PC-3 (cell line): ENCODE results near the gene TMEM129. TPM values are rescaled to one million over a fixed set of nuclear protein-coding genes. Genes with fewer than 3 reads are reported as not detected.

Source experiments
- ATAC-seq: fragments of 200-7000 bp; cut with Tn5 transposase; 2 replicates; pipeline ENCODE4 v1.9.1; 2020; ENCODE audit warnings: mild to moderate bottlenecking, moderate library complexity
- BruUV-seq: library from RNA; stranded (reverse); fragments of 400-500 nt; replicated peaks from 2 replicates; lab custom pipeline; 2021; lab: Mats Ljungman, UMichigan
- CTCF ChIA-PET: fragments of 300-600 bp; sonication (Branson Sonifier 250); formaldehyde crosslinking; loops from one replicate; lab custom pipeline; 2022; ENCODE audit warnings: antibody characterized with exemption; lab: Charles Lee
- POLR2A ChIA-PET: fragments of 300-600 bp; sonication (Branson Sonifier 250); formaldehyde crosslinking; loops from one replicate; lab custom pipeline; 2022; ENCODE audit warnings: antibody characterized with exemption; ENCODE audit not compliant: unreplicated experiment; lab: Charles Lee
- DNase-seq: peaks from one replicate; pipeline ENCODE4 v3.0.0-alpha.2; 2015
- H2AFZ ChIP-seq: fragments of 300-600 bp; sonication (generic); 2 replicates; pipeline ENCODE4 v1.6.0; 2016; ENCODE audit warnings: antibody characterized with exemption, low read length
- H3F3A ChIP-seq: fragments of 300-600 bp; sonication (generic); one replicate; pipeline ENCODE4 v1.6.0; 2017; ENCODE audit warnings: antibody characterized with exemption, low read length, control low read depth, mild to moderate bottlenecking; ENCODE audit not compliant: unreplicated experiment
- H3K27ac ChIP-seq: fragments of 300-600 bp; sonication (generic); 2 replicates; pipeline ENCODE4 v1.5.1; 2016; ENCODE audit warnings: mild to moderate bottlenecking, low read length
- H3K27me3 ChIP-seq: fragments of 300-600 bp; sonication (generic); 2 replicates; pipeline ENCODE4 v1.6.1; 2016; ENCODE audit warnings: low read length, mixed read lengths
- H3K36me3 ChIP-seq: fragments of 300-600 bp; sonication (generic); 2 replicates; pipeline ENCODE4 v1.6.1; 2016; ENCODE audit warnings: low read depth, mixed run types, low read length, mixed read lengths
- H3K4me1 ChIP-seq: fragments of 300-600 bp; sonication (generic); 2 replicates; pipeline ENCODE4 v1.5.1; 2016; ENCODE audit warnings: low read length; ENCODE audit not compliant: insufficient read depth
- H3K4me2 ChIP-seq: fragments of 300-600 bp; sonication (generic); 2 replicates; pipeline ENCODE4 v1.6.0; 2016; ENCODE audit warnings: low read length
- H3K4me3 ChIP-seq: fragments of 300-600 bp; sonication (generic); 2 replicates; pipeline ENCODE4 v1.5.1; 2016; ENCODE audit warnings: mild to moderate bottlenecking, low read length, mixed read lengths
- H3K79me2 ChIP-seq: fragments of 300-600 bp; sonication (generic); 2 replicates; pipeline ENCODE4 v1.6.1; 2017; ENCODE audit warnings: low read length, mixed read lengths
- H3K9ac ChIP-seq: fragments of 300-600 bp; sonication (generic); 2 replicates; pipeline ENCODE4 v1.6.0; 2016; ENCODE audit warnings: mild to moderate bottlenecking, low read length
- H3K9me2 ChIP-seq: fragments of 300-600 bp; sonication (generic); replicated peaks from 2 replicates; pipeline ENCODE4 v1.6.1; 2016; ENCODE audit warnings: mixed run types, low read length, mixed read lengths
- H3K9me3 ChIP-seq: fragments of 300-600 bp; sonication (generic); 2 replicates; pipeline ENCODE4 v1.6.1; 2016; ENCODE audit warnings: low read length, mixed read lengths
- H4K20me1 ChIP-seq: fragments of 300-600 bp; sonication (generic); 2 replicates; pipeline ENCODE4 v1.6.1; 2016; ENCODE audit warnings: low read length, mixed read lengths
- EZH2 ChIP-seq: fragments of 300-600 bp; sonication (generic); IDR thresholded peaks from one replicate; pipeline ENCODE4 v1.6.1; 2017; ENCODE audit warnings: antibody characterized with exemption, mild to moderate bottlenecking, low read length; ENCODE audit not compliant: unreplicated experiment
- EZH2phosphoT487 ChIP-seq: fragments of 300-600 bp; sonication (generic); IDR thresholded peaks from 2 replicates; pipeline ENCODE4 v1.6.1; 2018; ENCODE audit warnings: mild to moderate bottlenecking, antibody characterized with exemption, low read length, borderline replicate concordance
- intact Hi-C: fragments of 100-400 bp; cut with micrococcal nuclease; formaldehyde crosslinking; loops from 2 replicates; pipeline ENCODE4 v1.9.0; 2023
- total RNA-seq: library from RNA; depleted of rRNA; stranded (reverse); fragments of >200 nt; gene quantifications from 2 replicates; pipeline ENCODE4 v1.2.3, GENCODE V29; 2014
- TF ChIP-seq, protein P1 (sequence below): fragments of 300-600 bp; sonication (generic); conservative IDR thresholded peaks from 2 replicates; pipeline ENCODE4 v1.5.1; 2017; ENCODE audit warnings: antibody characterized with exemption, low read depth, mild to moderate bottlenecking, low read length

TMEM129 gene
- total RNA-seq, 1 experiment from 2014 or later: 28.6 TPM

DNA sequence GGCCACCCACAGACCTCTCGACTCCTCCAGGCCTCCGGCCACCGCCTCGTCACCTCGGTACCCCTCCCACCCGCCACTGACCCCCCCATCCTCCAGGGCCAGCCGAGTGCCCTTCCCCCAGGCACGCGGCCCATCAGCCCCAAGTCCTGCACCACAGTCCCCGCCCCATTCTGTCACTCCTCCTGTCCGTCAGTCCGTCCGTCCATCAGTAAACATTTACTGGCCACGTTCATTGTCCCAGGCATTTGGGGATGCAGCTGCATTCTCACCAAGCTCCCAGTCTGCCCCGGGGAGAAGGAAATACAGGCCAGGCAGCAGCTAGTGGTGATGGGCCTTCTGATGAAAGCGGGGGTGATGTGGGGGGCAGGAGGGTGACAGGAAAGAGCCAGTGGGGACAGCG lies 36.7 kb upstream of the TMEM129 start:
- no peak for ATAC-seq
- ChIA-PET POLR2A (no interaction called here), CTCF (interaction anchor here (0.7 kb wide), 1 partner anchor 30 kb away, joined by 7 read pairs; no protein-coding TSS in a partner anchor)
- intact Hi-C loops: no loop called here
- Histone ChIP-seq H3K4me1 (no peaks in the 10 kb centered on the region), H3K79me2 (no peaks in the 10 kb centered on the region), H4K20me1 (no peaks in the 10 kb centered on the region), H3K9me2 (no peaks in the 10 kb centered on the region), H3K36me3 (no peaks in the 10 kb centered on the region), H3K27ac (no peak overlapping the region), H3K9ac (no peak overlapping the region), H3K9me3 (no peaks in the 10 kb centered on the region), H3K4me2 (no peak overlapping the region), H3K4me3 (no peak overlapping the region), H3K27me3 (no peaks in the 10 kb centered on the region), H2AFZ (no peak overlapping the region), H3F3A (no peaks in the 10 kb centered on the region)
- TF ChIP-seq, protein P1, sequence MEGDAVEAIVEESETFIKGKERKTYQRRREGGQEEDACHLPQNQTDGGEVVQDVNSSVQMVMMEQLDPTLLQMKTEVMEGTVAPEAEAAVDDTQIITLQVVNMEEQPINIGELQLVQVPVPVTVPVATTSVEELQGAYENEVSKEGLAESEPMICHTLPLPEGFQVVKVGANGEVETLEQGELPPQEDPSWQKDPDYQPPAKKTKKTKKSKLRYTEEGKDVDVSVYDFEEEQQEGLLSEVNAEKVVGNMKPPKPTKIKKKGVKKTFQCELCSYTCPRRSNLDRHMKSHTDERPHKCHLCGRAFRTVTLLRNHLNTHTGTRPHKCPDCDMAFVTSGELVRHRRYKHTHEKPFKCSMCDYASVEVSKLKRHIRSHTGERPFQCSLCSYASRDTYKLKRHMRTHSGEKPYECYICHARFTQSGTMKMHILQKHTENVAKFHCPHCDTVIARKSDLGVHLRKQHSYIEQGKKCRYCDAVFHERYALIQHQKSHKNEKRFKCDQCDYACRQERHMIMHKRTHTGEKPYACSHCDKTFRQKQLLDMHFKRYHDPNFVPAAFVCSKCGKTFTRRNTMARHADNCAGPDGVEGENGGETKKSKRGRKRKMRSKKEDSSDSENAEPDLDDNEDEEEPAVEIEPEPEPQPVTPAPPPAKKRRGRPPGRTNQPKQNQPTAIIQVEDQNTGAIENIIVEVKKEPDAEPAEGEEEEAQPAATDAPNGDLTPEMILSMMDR: no peak
- TF ChIP-seq EZH2phosphoT487 (no peak), EZH2 (no peak)
- BruUV-seq: no TSS peak
- no peak for DNase-seq

DNA sequence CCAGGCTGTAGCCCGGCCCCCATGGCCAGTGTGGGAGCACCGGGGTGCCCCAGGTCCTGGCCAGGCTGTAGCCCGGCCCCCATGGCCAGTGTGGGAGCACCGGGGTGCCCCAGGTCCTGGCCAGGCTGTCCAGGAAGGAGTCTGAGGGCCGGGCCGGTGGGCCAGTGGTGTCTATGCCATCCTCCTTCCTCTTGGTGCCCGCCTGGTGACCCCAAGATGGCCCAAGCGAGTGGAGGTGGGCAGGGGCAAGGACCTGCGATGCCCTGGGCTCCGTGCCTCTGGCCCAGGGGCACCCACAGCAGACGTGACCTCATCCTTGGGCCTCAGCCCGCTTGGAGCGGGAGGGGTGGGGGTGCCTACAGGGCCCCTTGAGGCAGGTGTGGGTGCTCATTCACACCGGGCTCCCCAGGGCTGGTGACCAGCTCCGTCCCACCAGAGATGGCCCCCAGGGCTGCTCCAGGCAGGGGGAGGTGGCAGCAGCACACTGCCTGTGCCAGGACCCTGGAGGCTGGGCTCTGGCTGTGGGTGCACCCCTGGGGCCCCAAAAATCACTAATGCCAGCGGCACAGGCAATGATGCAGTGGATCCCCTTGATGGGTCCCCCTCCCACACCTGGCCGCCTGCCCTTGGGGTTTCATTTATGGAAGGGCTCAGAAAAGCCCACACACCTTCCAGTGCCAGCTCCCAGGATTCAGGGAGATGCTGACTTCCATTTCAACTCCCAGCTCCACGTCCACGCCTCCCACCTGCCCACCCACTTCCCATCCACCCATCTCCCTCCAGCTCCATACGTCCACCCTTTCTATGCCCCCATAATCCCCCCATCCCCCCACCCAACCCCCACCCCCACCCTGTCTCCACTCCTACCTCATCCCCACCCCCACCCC lies 36.0 kb upstream of the TMEM129 start:
- Histone ChIP-seq H3F3A (no peaks in the 10 kb centered on the region), H2AFZ (no peak overlapping the region), H3K79me2 (no peaks in the 10 kb centered on the region), H3K9me3 (no peaks in the 10 kb centered on the region), H3K9me2 (no peaks in the 10 kb centered on the region), H3K9ac (no peak overlapping the region), H3K4me2 (no peak overlapping the region), H3K36me3 (no peaks in the 10 kb centered on the region), H3K27ac (no peak overlapping the region), H4K20me1 (no peaks in the 10 kb centered on the region), H3K27me3 (no peaks in the 10 kb centered on the region), H3K4me1 (no peaks in the 10 kb centered on the region), H3K4me3 (no peak overlapping the region)
- intact Hi-C loops: no loop called here
- DNase-seq (no peak), ATAC-seq (no peak)
- BruUV-seq: no TSS peak
- ChIA-PET CTCF (interaction anchor here (0.7 kb wide), 1 partner anchor 31 kb away, joined by 7 read pairs; no protein-coding TSS in a partner anchor), POLR2A (no interaction called here)
- no peak for TF ChIP-seq EZH2

DNA sequence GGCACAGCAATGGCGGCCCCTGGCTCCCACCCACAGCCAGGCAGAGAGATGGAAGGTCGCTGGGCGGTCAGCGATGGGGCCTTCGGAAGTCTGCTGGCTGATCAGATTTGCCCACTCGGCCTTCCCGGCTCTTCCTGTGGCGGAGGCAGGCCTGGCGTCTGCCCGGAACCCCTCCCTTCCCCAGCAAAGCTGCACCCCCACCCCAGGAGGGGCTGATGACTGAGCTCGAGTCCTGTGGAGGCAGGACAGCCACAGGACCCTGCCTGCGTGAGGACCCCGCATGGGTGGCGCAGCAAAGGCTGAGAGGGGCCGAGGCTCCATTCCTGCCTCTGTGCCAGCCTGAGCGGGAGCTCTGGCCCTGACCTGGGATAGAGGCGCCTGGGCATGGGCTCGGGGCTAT lies 35.0 kb upstream of the TMEM129 start:
- H3K9ac ChIP-seq: no peak overlapping the region
- TF ChIP-seq EZH2phosphoT487: no peak
- TF ChIP-seq, protein P1: no peak
- no peak for TF ChIP-seq EZH2
- H3K27me3 ChIP-seq: no peaks in the 10 kb centered on the region
- H3K79me2 ChIP-seq: no peaks in the 10 kb centered on the region
- no peaks in the 10 kb centered on the region for H3K9me3 ChIP-seq
- DNase-seq (no peak), ATAC-seq (no peak)
- H4K20me1 ChIP-seq: no peaks in the 10 kb centered on the region
- H3K36me3 ChIP-seq: no peaks in the 10 kb centered on the region
- no peaks in the 10 kb centered on the region for H3K4me1 ChIP-seq
- CTCF ChIA-PET: no interaction called here
- intact Hi-C loops: no loop called here
- POLR2A ChIA-PET: no interaction called here
- H3K9me2 ChIP-seq: no peaks in the 10 kb centered on the region
- H3K4me3 ChIP-seq: no peak overlapping the region
- H3K27ac ChIP-seq: no peak overlapping the region
- no peaks in the 10 kb centered on the region for H3F3A ChIP-seq
- BruUV-seq: no TSS peak
- no peak overlapping the region for H3K4me2 ChIP-seq
- H2AFZ ChIP-seq: no peak overlapping the region
